IPS-11a (cell line): ENCODE measurements around the gene BCAR1.
"Not testable (repeated sequence)": the region's sequence is repeated elsewhere in the genome, so short reads cannot be mapped to it uniquely, and the experiment has no call there.

ENCODE experiments used
- H3K4me3 ChIP-seq: one replicate; pipeline ENCODE4 v1.5.1; 2013; ENCODE audit warnings: low read depth, low read length, control low read depth

Gene BCAR1

DNA sequence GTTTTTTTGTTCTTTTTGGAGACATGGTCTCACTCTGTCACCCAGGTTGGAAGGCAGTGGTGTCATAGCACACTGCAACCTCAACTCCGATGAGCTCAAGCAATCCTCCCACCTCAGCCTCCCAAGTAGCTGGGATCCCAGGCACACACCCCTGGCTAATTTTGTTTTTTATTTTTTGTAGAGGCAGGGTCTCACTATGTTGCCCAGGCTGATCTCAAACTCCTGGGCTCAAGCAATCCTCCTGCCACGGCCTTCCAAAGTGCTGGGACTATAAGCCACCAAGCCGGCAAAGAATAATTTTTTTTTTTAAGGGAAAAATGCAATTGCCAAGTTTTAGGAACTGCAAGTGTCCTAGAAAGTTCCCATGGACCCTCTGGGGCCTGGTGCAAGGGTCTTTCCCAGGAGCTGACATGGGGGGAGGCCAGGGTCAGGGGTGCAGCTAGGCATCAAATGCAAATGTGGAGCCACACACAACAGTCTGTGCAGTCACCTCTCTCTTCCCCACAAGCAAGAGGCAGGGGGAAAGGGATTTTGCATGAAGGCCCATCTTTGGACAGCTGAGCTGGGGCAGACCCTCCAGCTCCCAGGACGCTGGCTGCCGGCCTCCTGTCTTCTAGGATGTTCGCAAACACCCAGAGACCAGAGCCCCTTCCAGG lies 20.1 kb upstream of the BCAR1 start:
- H3K4me3 ChIP-seq: no peak overlapping the region

DNA sequence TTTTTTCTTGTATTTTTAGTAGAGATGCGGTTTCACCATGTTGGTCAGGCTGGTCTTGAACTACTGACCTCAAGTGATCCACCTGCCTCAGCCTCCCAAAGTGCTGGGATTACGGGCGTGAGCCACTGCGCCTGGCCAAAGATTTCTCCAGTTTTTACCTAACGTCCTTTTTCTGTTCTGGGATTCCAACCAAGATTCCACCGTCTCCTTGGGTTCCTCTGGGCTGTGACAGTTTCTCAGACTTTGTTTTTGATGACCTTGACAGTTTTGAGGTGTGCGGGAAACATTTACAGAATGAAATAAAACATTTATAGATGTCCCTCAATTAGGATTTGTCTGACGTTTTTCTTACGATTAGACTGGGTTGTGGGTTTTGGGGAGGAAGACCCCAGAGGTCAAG lies 17.9 kb upstream of the BCAR1 start:
- not testable (repeated sequence) for H3K4me3 ChIP-seq

DNA sequence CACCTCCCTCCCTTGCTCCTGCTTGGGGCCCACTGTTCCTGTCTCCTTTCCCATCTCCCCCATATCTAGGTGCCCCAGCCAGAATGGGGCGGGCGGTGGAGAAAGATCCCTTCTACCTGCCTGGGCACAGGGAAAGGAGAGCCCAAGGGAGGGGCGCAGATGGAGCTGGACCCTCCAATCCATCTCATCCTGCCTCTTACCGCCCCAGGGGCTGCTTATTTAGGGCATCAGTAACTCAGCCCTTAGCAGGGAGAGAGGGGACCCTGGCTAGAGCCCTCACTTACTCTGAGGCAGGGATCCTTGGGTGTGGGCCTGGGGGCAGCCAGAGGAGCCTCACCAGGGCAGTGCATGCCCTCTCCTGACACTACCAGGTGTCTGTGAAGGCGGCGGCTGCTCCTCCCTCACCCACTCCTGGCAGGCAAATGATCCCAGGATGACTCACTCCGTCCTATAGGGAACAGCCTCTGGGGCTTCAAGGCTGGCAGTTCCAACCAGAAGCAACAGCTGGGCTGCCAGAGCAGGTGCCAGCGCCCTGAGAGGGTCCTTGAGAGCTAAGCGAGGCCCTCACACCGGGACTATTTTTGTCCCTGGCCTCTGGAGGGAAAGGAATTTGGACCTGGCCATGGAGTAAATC lies 16.3 kb upstream of the BCAR1 start:
- H3K4me3 ChIP-seq: no peak overlapping the region

DNA sequence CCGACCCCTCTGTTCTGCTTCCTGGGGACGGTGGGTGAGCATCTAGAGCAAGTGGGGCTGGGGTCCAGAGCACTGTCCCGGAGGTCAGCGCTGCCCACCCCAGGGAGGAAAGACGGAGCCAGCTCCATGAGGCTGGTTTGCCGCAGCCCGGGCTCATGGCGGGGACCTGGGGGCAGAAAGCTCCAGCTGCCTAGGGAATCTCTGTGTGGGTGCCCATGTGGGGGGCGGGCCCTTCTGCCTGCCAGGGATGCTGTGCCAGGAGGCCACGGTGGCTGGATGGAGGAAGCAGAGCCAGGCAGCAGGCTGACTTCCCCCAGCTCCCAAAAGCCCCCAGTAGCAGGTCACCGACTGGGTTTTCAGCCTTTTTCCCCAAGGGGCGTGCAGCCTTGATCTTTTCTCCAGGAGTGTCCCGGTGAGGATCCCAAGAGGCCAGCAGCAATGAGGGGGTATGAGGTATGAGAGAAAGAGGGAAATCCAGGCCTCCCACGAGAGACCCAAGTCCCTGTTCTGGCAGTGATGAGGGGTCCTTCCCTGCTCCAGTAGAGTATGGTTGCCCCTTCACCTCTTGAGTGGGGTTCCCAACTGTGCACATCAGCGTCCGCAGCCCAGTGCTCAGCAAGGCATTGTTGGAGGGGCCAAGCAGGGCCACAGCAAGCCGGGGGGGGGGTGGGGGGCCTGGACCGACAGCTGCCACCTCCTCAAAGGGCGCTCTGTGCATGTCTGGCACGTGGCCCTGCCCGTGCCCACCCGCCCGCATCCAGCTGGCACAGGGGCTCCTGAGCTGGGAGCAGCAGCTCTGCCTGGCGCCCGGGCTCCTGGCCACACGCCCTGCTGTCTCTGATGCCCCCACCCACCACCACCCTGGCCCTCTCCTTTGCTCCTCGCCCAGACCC lies 15.6 kb upstream of the BCAR1 start:
- no peak overlapping the region for H3K4me3 ChIP-seq

DNA sequence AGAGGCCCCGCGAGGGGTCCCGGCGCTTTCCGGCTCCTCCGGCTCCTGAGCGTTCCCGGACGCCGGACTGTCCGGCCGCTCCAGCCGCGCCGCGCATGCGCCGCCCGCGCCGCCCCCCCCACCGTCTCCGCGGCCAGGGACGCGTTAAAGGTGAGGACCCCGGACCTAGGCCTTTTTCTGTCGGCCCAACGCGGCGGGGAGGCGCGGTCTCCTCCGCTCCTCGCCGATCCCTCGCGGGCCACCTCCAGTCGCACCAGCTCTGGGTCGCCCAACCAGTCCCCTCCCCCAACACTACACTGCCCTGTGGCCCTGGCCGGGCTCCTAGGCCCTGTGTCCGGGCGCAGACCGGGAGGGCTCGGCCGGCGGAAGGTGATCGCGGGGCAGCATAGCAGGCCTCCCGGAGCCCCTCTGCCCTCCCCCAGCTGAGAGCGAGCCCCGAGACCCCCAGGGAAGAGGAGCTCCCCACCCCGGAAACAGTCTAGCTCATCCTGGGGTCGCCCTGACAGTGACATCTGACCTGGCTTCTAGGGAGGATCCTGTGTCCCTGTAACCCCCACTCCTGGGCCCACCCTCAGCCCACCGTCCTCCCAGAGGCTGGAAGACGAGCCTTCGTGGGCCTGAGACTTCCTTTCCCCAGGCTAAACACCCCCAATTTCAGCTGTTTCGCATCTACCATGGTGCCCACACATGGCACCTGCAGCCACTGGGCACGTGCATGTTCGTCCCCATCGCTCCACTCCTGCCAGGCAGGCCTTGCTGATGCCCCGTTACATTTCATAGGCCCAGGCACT lies 14.7 kb upstream of the BCAR1 start:
- peak overlapping the region; percentile 79 for H3K4me3 ChIP-seq

DNA sequence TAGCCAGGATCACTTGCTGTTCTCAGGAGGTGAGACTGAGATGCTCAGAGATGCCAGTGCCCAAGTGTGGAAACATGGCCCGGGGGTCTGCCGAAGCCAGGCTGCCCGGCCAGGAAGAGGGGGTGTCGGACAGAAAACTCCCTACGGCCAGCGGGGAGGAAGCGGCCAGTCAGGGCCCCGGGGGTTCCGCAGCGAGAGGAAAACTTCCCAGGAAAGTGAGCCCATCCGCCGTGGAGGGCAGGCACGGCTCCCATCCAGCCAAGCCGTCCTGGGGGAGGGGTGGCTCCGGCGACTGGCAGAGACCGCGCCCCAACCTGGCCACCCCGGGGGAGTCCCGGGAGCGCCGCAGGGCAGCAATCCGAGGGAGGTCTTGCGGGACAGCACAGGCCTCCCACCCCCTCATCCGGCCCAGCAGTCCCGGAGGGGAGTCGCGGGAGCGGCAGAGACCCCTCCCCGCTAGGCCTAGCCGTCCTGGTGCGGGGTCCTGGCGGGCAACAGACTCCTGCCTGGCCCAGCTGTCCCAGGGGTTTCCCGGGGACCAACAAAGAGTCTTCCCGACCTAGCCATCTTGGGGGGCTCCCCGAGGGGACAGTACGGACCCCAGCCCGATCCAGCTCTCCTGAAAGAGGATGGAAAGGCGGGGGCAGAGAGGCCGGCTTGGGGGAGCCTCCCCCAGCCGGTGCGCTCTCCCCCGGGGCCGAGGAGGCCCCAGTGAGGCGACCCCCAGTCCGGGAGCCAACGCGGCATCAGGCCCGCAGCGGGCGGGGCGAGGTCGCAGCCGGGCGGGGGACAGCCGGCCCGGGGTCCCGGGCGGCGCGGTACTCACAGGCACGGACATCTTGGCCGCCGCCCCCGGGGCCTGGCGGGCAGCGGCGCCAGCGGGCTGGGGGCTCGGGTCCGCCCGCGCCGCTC lies 13.8 kb upstream of the BCAR1 start:
- H3K4me3 ChIP-seq: peak overlapping the region; percentile 79

DNA sequence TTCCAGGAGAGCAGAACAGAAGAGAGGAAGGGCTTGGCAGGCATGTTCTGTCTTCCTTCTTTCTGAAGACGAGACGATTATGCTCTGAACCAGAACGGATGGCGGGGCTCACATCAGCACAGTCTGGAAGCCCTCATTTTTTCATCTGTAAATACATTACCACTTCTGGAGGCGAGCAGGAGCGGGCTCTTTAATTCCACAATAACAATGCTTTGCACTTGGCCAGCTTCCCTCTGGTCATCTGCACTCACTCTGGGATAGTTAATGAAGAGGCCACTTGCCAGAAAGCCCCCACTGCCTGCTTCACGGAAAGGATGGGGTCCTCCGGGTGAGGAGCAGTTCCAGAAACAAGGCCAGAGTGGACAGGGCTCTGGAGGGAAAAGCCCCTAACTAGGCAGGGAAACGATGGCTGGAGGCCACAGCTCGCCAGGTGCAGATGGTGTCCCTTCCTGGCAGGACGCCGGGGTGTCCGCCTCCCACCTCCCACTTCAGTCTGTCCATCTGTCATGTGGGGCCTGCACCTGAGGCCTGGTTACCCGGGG lies 13.1 kb upstream of the BCAR1 start:
- H3K4me3 ChIP-seq: peak overlapping the region; percentile 79

DNA sequence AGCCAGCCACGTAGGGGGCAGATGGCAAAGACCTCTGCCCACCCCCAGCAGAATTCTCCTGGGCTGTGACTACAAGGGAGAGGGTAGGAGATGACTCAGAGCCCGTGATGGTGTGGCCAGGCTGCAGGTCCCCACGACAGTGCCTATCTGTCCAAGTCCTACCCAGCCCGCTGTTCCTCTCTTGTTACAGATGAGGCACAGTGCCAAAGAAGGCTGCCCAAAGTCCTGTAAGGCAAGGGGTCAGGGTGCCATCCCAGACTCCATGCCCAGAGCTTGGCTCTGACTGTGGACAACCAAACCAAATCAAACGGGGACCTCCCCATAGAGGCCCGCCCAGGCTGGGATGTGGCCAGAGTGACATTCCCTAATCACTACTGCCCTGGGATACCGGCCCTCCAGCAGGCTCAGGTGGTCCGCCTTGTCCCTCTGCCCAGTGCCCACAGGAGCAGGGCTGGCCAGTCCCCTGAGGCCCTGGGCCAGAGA lies 12.6 kb upstream of the BCAR1 start:
- H3K4me3 ChIP-seq: no peak overlapping the region

DNA sequence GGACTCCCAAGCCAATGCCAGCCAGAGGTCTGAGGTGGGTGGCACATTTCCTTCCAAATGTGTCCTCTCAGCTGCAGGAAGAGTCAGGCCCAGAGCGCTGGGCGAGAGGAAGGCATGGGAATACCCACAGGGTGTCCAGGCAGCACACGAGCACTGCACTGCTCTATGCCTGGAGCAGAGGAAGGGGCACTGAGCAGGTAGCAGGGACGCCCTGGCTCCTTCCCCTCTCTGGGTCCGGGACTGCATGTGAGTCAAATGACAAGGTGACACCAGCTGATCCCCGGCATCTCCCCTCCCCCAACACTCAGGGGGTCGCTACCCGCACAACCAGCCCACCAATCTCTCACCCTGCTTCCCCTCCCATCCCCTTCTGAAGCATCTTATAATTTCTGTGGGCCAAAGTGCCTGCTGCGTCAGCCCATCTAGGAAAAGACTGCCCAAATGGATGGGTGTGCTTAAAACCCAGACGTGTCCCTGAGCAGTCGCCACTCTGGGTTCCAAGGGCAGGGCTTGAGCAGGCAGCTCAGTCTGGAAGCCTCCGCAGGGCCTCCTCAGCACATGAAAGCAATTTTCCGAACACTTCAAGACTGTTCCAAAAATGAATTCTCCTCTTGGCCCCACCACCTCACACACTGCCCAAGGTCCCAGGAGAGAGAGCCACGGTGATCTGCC lies 12.0 kb upstream of the BCAR1 start:
- H3K4me3 ChIP-seq: no peak overlapping the region

DNA sequence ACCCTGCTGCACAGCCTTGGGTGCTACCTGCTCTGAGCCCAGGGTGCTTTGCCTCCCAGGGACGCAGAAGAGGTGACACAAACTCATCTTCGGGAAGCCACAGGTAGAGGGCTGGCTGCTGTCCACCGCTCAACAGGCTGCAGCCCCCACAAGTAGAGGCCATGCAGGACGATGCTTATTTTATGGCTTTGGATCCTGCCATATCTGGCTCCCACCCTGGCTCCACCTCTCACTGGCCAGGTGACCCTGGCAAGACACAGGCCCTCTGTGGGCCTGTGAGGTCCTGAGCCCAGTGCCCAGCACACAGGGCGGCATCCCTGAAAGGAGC lies 11.3 kb upstream of the BCAR1 start:
- no peak overlapping the region for H3K4me3 ChIP-seq

DNA sequence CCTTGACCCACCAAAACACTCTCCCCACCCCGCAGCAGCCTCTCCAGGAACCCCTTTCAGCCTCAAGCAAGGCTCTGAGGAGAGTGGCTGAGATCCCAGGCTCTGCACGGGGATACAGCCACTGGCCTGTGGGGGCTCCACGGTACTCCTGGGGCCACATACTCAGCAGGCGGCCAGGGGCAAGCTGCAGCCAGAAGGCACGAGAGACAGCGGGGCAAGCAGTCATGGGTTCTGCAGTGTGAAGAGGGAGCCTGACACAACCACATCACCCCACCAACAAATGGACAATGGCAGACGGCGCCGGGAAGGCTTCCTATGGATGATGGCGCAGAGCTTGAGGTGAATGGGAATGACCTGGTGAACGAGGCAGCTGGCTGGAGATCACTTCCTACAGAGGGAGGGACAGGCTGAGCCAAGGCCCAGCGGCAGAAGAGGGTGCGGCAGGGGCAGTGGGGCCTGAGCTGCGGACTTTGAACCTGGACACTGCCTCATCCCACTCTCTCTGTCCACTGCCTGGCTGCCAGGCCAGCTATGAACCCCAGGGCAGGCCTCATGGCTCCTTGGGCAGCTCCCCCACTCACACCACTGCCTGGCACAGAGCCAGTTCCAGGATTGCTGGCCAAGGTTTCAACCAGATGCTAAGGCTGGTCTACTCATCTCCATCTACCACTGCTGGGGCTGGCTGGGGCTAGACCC lies 10.8 kb upstream of the BCAR1 start:
- no peak overlapping the region for H3K4me3 ChIP-seq

DNA sequence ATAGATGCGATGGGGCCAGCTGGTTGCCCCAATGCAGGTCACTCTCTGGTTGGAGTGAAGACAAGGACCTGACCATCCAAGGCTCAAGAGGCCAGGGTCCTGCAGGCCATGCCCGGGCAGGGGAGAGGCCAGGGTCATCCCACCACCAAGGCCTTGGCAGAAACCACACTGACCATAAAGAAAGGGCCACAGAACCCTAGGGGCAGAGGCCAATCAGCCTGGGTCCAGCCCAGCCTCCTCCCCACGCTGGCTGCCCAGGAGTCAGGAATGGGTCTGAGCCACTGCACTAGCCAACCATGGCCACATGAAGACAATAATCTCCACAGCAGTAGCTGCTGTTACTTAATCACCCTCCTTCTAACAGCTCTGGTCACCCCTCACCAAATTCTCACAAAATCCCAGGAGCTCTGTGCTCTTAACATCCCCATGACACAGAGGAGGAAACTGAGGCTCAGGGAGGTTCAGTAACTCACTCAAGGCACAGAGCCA lies 10.2 kb upstream of the BCAR1 start:
- no peak overlapping the region for H3K4me3 ChIP-seq

DNA sequence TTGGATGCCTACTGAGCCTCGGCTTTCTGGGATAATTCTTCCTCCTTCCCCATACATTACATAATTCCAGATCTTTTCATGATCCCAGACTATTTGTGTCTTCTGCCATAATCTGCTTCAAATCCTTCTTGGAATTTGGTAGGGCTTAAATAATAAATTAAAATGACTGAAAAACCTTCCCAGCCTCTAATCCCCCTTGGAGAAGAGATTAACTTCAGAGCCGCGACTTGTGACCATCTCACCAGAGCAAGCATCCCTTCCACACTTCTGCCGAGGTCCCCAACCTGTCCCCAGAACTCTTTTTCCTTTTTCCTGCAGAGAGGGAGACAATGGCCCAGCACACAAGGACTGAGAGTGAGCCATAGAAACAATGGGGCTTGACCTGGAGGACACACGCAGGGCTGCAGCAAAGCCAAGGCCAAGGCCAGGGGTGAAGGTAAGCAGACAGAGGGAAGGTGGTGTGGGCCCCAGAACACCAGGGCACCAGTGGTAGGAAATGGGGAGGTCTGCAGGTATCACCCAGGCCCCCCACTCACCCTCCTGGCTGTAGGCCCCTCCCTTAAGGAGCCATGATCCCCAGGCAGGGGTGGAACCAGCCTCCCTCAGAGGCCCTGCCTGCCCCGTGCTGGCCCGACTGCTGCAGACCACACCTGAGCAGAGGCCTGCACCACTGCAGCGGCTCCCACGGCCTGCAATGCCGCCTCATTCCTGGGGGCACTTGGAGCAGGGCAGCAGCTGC lies 9.6 kb upstream of the BCAR1 start:
- no peak overlapping the region for H3K4me3 ChIP-seq

DNA sequence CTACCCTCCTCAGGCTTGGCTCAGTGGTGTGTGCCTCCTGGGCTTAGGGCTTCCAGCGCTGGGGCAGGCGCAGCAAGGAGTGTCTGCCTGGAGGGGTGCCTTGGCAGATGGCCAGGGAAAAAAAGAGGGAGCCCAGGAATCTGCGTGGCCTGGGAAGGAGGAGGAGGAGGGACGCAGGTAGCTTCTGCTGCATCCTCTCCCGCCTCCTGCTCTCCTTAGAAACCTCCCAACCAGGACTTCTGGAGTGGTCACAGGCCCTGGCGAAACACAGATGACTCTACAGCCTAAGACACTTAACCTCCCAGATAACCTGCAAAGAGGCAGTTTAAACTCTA lies 7.3 kb upstream of the BCAR1 start:
- H3K4me3 ChIP-seq: no peak overlapping the region

DNA sequence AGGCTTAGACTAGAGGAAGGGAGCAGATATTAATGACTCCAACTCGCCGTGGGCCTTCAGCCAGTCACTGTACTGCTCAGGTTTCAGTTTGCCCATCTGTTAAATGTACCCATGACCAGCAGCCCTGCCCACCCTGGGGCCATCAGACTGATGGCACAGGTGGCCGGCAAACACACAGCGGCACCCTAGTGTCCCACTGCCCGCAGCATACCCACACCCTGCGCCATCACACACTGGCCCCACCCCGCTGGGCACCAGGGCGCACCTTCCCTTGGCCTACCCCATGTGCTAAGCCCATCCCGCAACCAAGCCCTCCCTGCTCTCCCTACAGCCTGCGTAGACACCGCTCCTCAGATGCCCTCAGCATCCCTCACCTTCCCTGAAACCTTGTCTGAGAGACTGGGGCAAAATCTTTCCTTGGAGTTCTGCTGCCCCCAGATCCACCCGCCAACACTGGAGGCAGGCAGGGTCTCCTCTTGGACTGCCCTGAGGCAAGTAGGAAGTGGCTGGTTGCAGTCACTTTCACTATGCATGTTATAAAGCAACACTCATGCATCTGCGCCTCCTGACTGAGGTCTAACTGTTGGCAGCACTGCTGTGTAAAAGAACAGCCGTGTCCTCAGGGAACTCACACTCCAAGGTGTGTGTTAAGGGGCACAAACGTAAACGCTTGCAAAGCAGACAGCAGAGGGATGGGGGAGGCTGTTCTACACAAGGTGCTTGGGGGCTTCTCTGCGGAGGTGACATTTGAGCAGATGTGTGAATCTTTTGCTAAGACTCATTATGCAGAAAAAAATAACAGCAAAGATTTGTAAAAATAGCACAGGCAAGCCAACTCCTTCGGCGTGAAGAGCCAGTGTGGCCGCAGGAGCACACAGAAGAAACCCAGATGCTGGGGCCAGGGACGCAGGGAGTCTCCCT lies 6.7 kb upstream of the BCAR1 start:
- H3K4me3 ChIP-seq: no peak overlapping the region

DNA sequence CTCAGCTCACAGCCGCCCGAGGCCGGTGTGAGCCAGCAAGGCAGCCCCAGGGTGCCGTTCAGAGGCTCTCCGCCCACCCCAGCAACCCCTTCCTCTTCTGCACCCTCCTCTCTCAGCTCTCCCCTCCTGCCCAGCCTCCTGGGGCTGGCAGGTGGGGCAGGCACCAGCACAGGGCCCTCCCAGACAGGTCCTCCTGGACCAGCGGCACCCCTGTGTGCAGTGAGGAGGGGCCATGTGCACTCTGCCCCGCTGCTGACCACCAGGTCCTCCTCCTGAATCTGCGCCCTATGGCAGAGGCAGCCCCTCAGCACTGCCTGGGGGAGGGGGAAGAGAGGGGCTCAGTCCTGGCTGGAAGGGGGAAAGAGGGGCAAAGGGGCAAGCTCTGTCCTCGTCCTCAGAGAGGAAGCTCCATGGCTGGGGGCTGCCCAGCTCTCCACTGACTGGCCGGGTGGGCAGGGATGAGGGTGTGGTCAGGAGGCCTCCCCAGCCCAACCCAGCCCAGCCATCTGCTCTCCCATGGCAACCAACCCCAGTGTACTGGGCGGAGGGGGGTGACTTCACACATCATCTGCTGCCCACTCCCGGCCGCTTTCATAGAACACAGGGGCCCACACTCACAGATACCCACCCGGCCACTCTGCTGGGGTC lies 5.4 kb upstream of the BCAR1 start:
- H3K4me3 ChIP-seq: no peak overlapping the region
